Smooth muscle cell (in vitro differentiated cells): ENCODE data around the gene CFAP299. TPM values are rescaled to one million over a fixed set of nuclear protein-coding genes. Genes with fewer than 3 reads are reported as not detected.

Experiments
- DNase-seq: peaks from one replicate; lab custom pipeline; 2025; ENCODE audit not compliant: unreplicated experiment; lab: John Stamatoyannopoulos, UW
- H2AFZ ChIP-seq: fragments of 200-600 bp; sonication (generic); 2 replicates; pipeline ENCODE4 v1.6.0; 2016; ENCODE audit warnings: antibody characterized with exemption, low read depth, mild to moderate bottlenecking
- H3F3A ChIP-seq: fragments of 200-600 bp; sonication (generic); 2 replicates; pipeline ENCODE4 v1.6.0; 2017; ENCODE audit warnings: antibody characterized with exemption, low read depth
- H3K27ac ChIP-seq: fragments of 200-600 bp; sonication (generic); 2 replicates; pipeline ENCODE4 v1.5.1; 2016; ENCODE audit warnings: low read depth, mild to moderate bottlenecking
- H3K27me3 ChIP-seq: fragments of 200-600 bp; sonication (generic); 2 replicates; pipeline ENCODE4 v1.6.1; 2016; ENCODE audit warnings: low read depth, mild to moderate bottlenecking
- H3K36me3 ChIP-seq: fragments of 200-600 bp; sonication (generic); 2 replicates; pipeline ENCODE4 v1.5.1; 2016; ENCODE audit warnings: low read depth
- H3K4me1 ChIP-seq: fragments of 200-600 bp; sonication (generic); 2 replicates; pipeline ENCODE4 v1.5.1; 2016; ENCODE audit warnings: low read depth
- H3K4me2 ChIP-seq: fragments of 200-600 bp; sonication (generic); 2 replicates; pipeline ENCODE4 v1.6.0; 2016; ENCODE audit warnings: mild to moderate bottlenecking
- H3K4me3 ChIP-seq: fragments of 200-600 bp; sonication (generic); 2 replicates; pipeline ENCODE4 v1.5.1; 2016; ENCODE audit warnings: mild to moderate bottlenecking
- H3K79me2 ChIP-seq: fragments of 200-600 bp; sonication (generic); 2 replicates; pipeline ENCODE4 v1.6.0; 2016; ENCODE audit warnings: low read depth, mild to moderate bottlenecking
- H3K9ac ChIP-seq: fragments of 200-600 bp; sonication (generic); 2 replicates; pipeline ENCODE4 v1.6.0; 2016; ENCODE audit warnings: low read depth
- H3K9me3 ChIP-seq: fragments of 200-600 bp; sonication (generic); replicated peaks from 2 replicates; pipeline ENCODE4 v1.5.1; 2016; ENCODE audit warnings: low read depth
- H4K20me1 ChIP-seq: fragments of 200-600 bp; sonication (generic); 2 replicates; pipeline ENCODE4 v1.6.0; 2016; ENCODE audit warnings: low read depth
- WGBS: methylation state at CpG from one replicate; pipeline ENCODE4 v1.1.7; 2016; ENCODE audit warnings: low lambda C conversion rate; 5-methylcytosine and 5-hydroxymethylcytosine counted together
- polyA plus RNA-seq: library from polyadenylated mRNA; unstranded; fragments of >200 nt; fragmentation: Nextera tagmentation; extraction: Ambion mirVana; gene quantifications from 2 replicates; pipeline ENCODE4 v1.2.1, GENCODE V29; 2016
- total RNA-seq: library from RNA; depleted of rRNA; stranded (reverse); fragments of >200 nt; gene quantifications from 2 replicates; pipeline ENCODE4 v1.2.3, GENCODE V29; 2014
- TF ChIP-seq, protein P1 (sequence below): fragments of 200-600 bp; sonication (generic); IDR thresholded peaks from 2 replicates; pipeline ENCODE4 v1.5.1; 2017; ENCODE audit warnings: borderline replicate concordance, mild to moderate bottlenecking, antibody characterized with exemption; ENCODE audit not compliant: insufficient read depth, poor library complexity, severe bottlenecking

The CFAP299 gene
- total and polyA plus RNA-seq, 2 experiments from 2014 or later, result not detected

DNA sequence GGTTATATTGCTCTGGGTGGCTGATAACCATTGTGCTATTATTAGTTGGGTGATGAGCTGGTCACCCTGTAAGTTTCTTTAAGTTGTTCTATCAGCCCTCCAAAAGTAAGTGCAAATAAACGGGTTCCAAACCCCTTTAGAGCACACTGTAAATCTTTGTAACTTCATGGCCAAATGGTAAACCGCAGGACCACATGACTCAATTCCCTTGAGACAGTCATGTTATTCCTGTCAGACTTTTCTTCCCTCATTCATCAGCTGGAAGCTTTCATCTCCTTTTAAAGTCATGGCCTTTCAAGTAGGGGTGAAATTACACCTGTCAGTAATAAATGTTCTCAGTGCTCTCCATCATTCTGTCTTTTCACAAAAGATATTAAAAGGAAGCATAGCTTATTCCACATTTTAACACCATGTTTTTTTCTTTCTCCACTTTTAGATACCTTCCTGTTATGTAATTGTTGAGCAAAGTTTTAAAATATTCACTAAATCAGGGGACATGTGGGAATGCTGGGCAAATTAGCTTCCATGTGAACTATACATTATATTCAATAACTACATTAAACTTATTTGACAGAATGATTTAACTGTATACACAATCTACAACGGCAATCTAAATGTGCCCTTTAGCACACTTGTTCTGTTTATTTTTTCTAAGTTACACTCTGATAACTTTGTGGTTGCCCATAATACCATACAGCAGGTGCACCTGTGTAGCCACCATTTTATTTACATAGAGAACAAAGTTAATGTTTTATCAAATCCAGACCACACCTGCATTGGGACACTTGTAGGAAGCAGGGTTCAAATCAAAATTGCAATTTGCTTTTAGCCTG, 275.5 kb downstream of the CFAP299 start:
- H2AFZ ChIP-seq, result no peak overlapping the region
- no peaks in the 10 kb centered on the region for H3K36me3 ChIP-seq
- H3K4me3 ChIP-seq, result no peak overlapping the region
- H3F3A ChIP-seq, result no peaks in the 10 kb centered on the region
- no peaks in the 10 kb centered on the region for H3K4me1 ChIP-seq
- TF ChIP-seq, protein P1, sequence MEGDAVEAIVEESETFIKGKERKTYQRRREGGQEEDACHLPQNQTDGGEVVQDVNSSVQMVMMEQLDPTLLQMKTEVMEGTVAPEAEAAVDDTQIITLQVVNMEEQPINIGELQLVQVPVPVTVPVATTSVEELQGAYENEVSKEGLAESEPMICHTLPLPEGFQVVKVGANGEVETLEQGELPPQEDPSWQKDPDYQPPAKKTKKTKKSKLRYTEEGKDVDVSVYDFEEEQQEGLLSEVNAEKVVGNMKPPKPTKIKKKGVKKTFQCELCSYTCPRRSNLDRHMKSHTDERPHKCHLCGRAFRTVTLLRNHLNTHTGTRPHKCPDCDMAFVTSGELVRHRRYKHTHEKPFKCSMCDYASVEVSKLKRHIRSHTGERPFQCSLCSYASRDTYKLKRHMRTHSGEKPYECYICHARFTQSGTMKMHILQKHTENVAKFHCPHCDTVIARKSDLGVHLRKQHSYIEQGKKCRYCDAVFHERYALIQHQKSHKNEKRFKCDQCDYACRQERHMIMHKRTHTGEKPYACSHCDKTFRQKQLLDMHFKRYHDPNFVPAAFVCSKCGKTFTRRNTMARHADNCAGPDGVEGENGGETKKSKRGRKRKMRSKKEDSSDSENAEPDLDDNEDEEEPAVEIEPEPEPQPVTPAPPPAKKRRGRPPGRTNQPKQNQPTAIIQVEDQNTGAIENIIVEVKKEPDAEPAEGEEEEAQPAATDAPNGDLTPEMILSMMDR, result no peak
- no peaks in the 10 kb centered on the region for H3K9me3 ChIP-seq
- H3K79me2 ChIP-seq, result no peaks in the 10 kb centered on the region
- no peak overlapping the region for H3K9ac ChIP-seq
- WGBS, result 67% methylated on average over 3 of the region's 3 CpGs
- H3K27ac ChIP-seq, result no peak overlapping the region
- no peaks in the 10 kb centered on the region for H4K20me1 ChIP-seq
- H3K27me3 ChIP-seq, result no peaks in the 10 kb centered on the region
- DNase-seq, result no peak
- no peak overlapping the region for H3K4me2 ChIP-seq

DNA sequence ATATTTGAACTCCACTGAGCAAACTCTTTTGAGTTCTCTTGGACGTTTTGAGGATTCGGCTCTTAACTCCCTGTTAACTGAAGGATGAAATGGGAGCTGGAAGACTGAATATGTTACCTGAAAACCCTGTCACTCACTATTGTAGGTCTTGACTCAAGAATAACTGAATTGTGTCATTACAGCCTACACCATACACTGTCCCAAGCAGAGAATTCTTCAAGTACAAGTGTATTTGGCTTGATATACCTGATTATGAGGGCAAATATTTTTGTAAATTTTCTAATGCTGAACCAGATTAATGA, 276.1 kb downstream of the CFAP299 start:
- no peak overlapping the region for H3K4me3 ChIP-seq
- H3F3A ChIP-seq, result no peaks in the 10 kb centered on the region
- no peaks in the 10 kb centered on the region for H3K79me2 ChIP-seq
- no peaks in the 10 kb centered on the region for H3K4me1 ChIP-seq
- H4K20me1 ChIP-seq, result no peaks in the 10 kb centered on the region
- TF ChIP-seq, protein P1, result no peak
- H3K9me3 ChIP-seq, result no peaks in the 10 kb centered on the region
- H2AFZ ChIP-seq, result no peak overlapping the region
- H3K36me3 ChIP-seq, result no peaks in the 10 kb centered on the region
- no peak for DNase-seq
- no peaks in the 10 kb centered on the region for H3K27me3 ChIP-seq
- H3K27ac ChIP-seq, result no peak overlapping the region
- no peak overlapping the region for H3K4me2 ChIP-seq
- no peak overlapping the region for H3K9ac ChIP-seq
- 82% methylated on average over 2 of the region's 2 CpGs for WGBS

GRCh38 chr4:80613470-80613869, 277.9 kb downstream of the CFAP299 start:
- Histone ChIP-seq H3K9ac (no peak overlapping the region), H3K4me3 (no peak overlapping the region), H3K27me3 (no peaks in the 10 kb centered on the region), H3K79me2 (no peaks in the 10 kb centered on the region), H3F3A (no peaks in the 10 kb centered on the region), H4K20me1 (no peaks in the 10 kb centered on the region), H3K36me3 (no peaks in the 10 kb centered on the region), H3K27ac (no peak overlapping the region), H3K9me3 (no peaks in the 10 kb centered on the region), H3K4me2 (no peak overlapping the region), H2AFZ (no peak overlapping the region), H3K4me1 (no peaks in the 10 kb centered on the region)
- TF ChIP-seq, protein P1, result no peak
- DNase-seq, result no peak

- TF ChIP-seq, protein P1, result no peak
- Histone ChIP-seq H2AFZ (no peak overlapping the region), H3K79me2 (no peaks in the 10 kb centered on the region), H3K27ac (no peak overlapping the region), H3K4me2 (no peak overlapping the region), H3K4me1 (no peaks in the 10 kb centered on the region), H4K20me1 (no peaks in the 10 kb centered on the region), H3K4me3 (no peak overlapping the region), H3F3A (no peaks in the 10 kb centered on the region), H3K27me3 (no peaks in the 10 kb centered on the region), H3K9ac (no peak overlapping the region), H3K9me3 (no peaks in the 10 kb centered on the region), H3K36me3 (no peaks in the 10 kb centered on the region)
- WGBS, result 74% methylated on average over 6 of the region's 6 CpGs
- DNase-seq, result no peak
Measured at GRCh38 chr4:80614319-80614718, 278.8 kb downstream of the CFAP299 start.
